ENCODE results near the gene RHCG. TPM values are rescaled to one million over a fixed set of nuclear protein-coding genes. Genes with fewer than 3 reads are reported as not detected.

Gene RHCG
- total RNA-seq, 4 donors from 2014 or later = 2,342 to 7,076 (median 3,336) TPM

DNA sequence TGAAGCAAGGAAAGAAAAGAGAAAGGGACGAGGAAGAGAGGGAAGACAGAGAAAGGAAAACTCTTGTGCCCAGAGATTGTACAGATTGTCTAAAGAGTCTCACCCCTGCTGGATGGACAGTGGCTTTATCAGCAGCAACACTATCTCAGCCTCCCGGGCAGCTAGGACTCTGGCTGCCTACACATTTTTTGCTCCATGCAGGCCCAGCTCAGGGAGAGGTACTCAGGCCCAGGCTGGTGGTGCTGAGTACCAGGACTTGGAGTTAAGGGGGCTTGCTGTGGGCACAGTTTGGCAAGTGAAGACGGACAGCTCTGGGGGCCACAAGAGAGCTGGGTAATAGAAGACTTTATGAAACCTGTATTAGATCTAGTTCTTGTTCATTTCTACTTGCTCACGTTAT lies 19.1 kb upstream of the RHCG start:
- Histone ChIP-seq H3K36me3 (no peaks in the 10 kb centered on the region), H3K27me3 (peaks cover 0 to 22% (median 0%) of the 10 kb centered on the region in 4 donors), H3K4me1 (peaks cover 18 to 63% (median 20%) of the 10 kb centered on the region in 3 donors), H3K9me3 (no peaks in the 10 kb centered on the region), H3K4me3 (no peak overlapping the region), H3K27ac (peak overlapping the region; percentile 82 to 93 (median 88))
- intact Hi-C loops (cut with DNase I) = no loop called here
- 55 to 57% methylated on average over 3 to 4 of the region's 4 CpGs for WGBS, 2 donors
- no peak for DNase-seq
- TF ChIP-seq, protein P1, sequence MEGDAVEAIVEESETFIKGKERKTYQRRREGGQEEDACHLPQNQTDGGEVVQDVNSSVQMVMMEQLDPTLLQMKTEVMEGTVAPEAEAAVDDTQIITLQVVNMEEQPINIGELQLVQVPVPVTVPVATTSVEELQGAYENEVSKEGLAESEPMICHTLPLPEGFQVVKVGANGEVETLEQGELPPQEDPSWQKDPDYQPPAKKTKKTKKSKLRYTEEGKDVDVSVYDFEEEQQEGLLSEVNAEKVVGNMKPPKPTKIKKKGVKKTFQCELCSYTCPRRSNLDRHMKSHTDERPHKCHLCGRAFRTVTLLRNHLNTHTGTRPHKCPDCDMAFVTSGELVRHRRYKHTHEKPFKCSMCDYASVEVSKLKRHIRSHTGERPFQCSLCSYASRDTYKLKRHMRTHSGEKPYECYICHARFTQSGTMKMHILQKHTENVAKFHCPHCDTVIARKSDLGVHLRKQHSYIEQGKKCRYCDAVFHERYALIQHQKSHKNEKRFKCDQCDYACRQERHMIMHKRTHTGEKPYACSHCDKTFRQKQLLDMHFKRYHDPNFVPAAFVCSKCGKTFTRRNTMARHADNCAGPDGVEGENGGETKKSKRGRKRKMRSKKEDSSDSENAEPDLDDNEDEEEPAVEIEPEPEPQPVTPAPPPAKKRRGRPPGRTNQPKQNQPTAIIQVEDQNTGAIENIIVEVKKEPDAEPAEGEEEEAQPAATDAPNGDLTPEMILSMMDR (IDR thresholded peaks at IDR 0.05) = no peak
- no peak for TF ChIP-seq POLR2A (IDR thresholded peaks at IDR 0.05)

DNA sequence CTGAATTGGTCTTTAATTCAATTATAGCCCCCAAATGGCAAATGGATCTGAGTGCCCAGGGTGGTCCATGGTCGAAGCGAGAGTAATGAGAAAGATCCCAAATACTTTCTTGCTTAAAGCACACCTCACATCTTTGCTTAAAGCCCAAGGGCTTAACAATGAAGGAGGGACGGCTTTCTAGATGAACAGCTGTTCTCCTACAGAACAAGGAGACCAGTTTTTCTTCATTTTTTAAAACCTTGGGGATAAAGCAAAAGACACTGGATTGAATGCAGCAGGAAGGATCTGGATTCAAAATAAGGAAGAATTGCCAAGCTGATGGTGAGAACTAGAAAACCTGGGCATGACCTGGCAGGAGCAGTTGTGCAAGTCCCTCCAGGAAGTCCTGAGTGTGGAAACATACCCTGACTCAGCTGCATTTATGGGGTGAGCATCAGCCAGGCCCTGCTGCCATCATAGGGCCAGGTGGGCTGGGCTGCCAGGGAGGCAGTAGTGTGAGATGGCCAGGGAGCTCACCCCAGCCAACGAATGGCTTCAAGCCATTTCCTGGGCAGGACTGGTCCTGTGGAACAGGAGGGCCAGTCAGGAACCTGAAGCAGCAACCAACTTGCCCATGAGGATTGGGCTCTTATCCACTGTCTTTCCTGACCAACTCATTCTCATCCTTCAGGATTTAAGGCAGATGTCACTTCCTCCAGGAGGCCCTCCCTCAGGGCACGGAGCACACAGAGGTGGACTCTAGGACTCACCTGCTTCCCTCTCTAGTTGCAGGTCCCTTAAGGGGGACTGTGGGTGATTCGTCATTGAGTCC lies 18.4 kb upstream of the RHCG start:
- Histone ChIP-seq H3K4me1 (peaks cover 18 to 68% (median 20%) of the 10 kb centered on the region in 3 donors), H3K27me3 (peaks cover 0 to 22% (median 0%) of the 10 kb centered on the region in 4 donors), H3K27ac (peak overlapping the region; percentile 86 to 93 (median 90)), H3K4me3 (no peak overlapping the region), H3K9me3 (no peaks in the 10 kb centered on the region), H3K36me3 (no peaks in the 10 kb centered on the region)
- DNase-seq = no peak
- 37 to 38% methylated on average over 3 to 5 of the region's 6 CpGs for WGBS, 2 donors
- no peak for TF ChIP-seq POLR2A (IDR thresholded peaks at IDR 0.05)
- TF ChIP-seq, protein P1 (IDR thresholded peaks at IDR 0.05) = no peak
- intact Hi-C loops (cut with DNase I) = no loop called here

DNA sequence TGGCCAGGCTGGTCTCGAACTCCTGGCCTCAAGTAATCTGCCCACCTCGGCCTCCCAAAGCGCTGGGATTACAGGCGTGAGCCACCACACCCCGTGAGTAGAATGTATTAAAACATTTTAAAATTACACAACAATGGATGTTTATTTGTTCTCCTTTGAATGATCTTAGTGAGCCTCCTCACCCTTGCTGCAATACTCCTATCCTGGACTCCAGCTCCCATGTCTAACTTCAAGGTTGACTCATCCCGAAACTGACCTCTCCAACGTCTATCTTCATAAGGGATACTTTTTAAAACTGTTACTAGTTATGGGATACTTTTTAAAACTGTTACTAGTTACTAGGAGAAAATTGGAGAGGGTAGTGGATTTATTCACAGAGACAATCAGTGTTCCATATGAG lies 17.8 kb upstream of the RHCG start:
- TF ChIP-seq, protein P1 (IDR thresholded peaks at IDR 0.05) = no peak
- WGBS, 2 donors = 45 to 61% methylated on average over 7 of the region's 7 CpGs
- Histone ChIP-seq H3K27ac (peak overlapping the region; percentile 86 to 93 (median 90)), H3K9me3 (no peaks in the 10 kb centered on the region), H3K36me3 (no peaks in the 10 kb centered on the region), H3K27me3 (peaks cover 0 to 22% (median 0%) of the 10 kb centered on the region in 4 donors), H3K4me3 (no peak overlapping the region), H3K4me1 (peaks cover 18 to 72% (median 20%) of the 10 kb centered on the region in 3 donors)
- intact Hi-C loops (cut with DNase I) = no loop called here
- DNase-seq = no peak

DNA sequence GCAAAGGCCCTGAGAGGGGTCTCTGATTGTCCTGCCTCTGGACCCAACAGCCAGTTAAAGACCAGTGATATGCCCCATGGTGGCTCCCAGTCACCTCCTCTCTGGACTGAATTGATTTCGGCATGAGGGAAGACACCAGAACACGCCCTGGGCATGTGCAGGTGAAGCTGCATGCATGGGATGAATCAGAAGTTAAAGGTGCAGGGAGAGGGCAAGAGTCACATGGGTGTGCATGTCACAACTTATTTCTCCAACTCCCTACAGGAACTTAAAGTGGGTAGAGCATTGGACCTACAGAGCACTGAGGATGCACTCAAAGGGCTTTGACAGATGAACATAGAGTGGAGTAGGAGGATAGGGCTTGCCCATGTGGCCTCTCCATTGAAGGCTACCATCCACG lies 16.9 kb upstream of the RHCG start:
- Histone ChIP-seq H3K27me3 (peaks cover 0 to 22% (median 0%) of the 10 kb centered on the region in 4 donors), H3K4me1 (peaks cover 18 to 72% (median 20%) of the 10 kb centered on the region in 3 donors), H3K9me3 (no peaks in the 10 kb centered on the region), H3K4me3 (no peak overlapping the region), H3K36me3 (no peaks in the 10 kb centered on the region), H3K27ac (peak overlapping the region; percentile 86 to 93 (median 90))
- 33 to 50% methylated on average over 2 of the region's 3 CpGs for WGBS, 2 donors
- intact Hi-C loops (cut with DNase I) = no loop called here
- no peak for DNase-seq
- no peak for TF ChIP-seq POLR2A (IDR thresholded peaks at IDR 0.05)
- TF ChIP-seq, protein P1 (IDR thresholded peaks at IDR 0.05) = no peak

DNA sequence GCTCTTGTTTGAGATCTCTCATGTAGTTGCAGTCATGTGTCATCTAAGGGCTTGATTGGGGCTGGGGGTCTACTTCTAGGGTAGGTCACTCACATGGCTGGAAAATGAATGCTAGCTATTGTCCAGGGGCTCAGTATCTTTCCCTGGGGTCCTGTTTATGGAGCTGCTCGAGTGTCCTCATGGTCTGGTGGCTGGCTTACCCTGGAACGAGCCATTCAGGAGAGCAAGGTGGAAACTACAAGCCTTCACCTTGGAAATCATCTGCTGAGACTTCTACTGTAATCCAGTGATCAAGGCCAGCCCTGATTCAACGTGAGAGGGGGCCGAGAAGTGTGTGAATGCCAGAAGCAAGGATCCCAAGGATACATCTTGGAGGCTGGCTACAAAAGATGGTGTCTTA lies 16.2 kb upstream of the RHCG start:
- peaks cover 0 to 22% (median 0%) of the 10 kb centered on the region in 4 donors for H3K27me3 ChIP-seq
- 74 to 85% methylated on average over 4 of the region's 4 CpGs for WGBS, 2 donors
- H3K4me3 ChIP-seq = no peak overlapping the region
- DNase-seq = no peak
- H3K27ac ChIP-seq = peak overlapping the region; percentile 86 to 93 (median 90)
- no peaks in the 10 kb centered on the region for H3K36me3 ChIP-seq
- peaks cover 18 to 67% (median 20%) of the 10 kb centered on the region in 3 donors for H3K4me1 ChIP-seq
- no peak for TF ChIP-seq POLR2A (IDR thresholded peaks at IDR 0.05)
- TF ChIP-seq, protein P1 (IDR thresholded peaks at IDR 0.05) = no peak
- no peaks in the 10 kb centered on the region for H3K9me3 ChIP-seq
- intact Hi-C loops (cut with DNase I) = no loop called here

Data from esophagus squamous epithelium (tissue), 5 donors.